ENCODE measurements around the gene GOPC. TPM values are rescaled to one million over a fixed set of nuclear protein-coding genes. Genes with fewer than 3 reads are reported as not detected.

The GOPC gene
- total and polyA plus RNA-seq, 2 of the 8 experiments (the other 6 are each of a cell fraction or from before 2014, with no cell fraction given) = 5.3 to 19.4 TPM

DNA sequence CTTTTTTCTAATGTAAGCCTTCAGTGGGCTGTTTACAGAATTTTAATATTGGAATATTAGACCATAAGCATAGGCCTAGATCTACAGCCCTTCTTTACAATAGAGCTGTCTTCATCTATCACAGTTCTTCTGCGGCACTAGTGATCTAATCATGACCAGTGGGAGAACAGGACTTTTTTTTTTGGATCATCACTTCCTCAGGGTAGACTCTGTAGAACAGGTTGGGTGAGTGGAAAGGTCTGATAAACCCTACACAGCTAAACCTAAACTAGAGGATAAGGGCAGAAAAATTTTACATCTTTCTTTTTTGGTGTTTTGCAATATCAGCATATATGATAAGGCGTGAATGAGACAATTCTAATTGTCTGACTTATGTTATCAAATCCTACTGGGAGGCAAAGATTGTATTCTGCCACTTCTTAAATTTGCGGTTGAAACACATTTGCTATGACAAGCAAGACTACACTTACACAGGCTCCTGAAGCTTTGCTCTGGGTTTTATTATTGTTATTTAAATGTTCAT lies 52.2 kb downstream of the GOPC start:
- Histone ChIP-seq H2BK20ac (ENCODE audit: low read length) (no peak overlapping the region), H3K27ac (ENCODE audit: low read depth, low read length) (no peak overlapping the region), H2AFZ (ENCODE audit: low read length) (no peak overlapping the region), H3K27me3 (replicated peaks in 1 of 4; ENCODE audit: control insufficient read depth in 3 of 4, extremely low read depth in 1 of 4, insufficient read depth in 3 of 4, low read length in 3 of 4) (no peaks in the 10 kb centered on the region; a peak in 1 of 7 replicates), H3K79me1 (ENCODE audit: low read depth, low read length) (no peaks in the 10 kb centered on the region), H2AK5ac (ENCODE audit: low read depth, low read length) (no peak overlapping the region), H2BK12ac (ENCODE audit: low read depth, low read length) (no peak overlapping the region), H3K14ac (ENCODE audit: insufficient read length) (no peak overlapping the region), H4K91ac (replicated peaks; ENCODE audit: insufficient read length, low read length) (no peak overlapping the region), H2BK15ac (ENCODE audit: low read length) (no peak overlapping the region), H4K8ac (ENCODE audit: extremely low read depth, insufficient read depth, low read length) (no peak overlapping the region), H2BK120ac (replicated peaks; ENCODE audit: low read depth, low read length) (no peak overlapping the region), H4K5ac (ENCODE audit: insufficient read length, low read depth, low read length) (no peak overlapping the region), H4K20me1 (replicated peaks in 1 of 2; ENCODE audit: control insufficient read depth in 1 of 2, insufficient read depth in 2 of 2, low read length in 2 of 2) (peaks cover 0 to 2% of the 10 kb centered on the region in 2 experiments), H3K4me3 (ENCODE audit: extremely low read depth in 1 of 4, insufficient read depth in 2 of 4, low read depth in 3 of 4, low read length in 4 of 4) (no peak overlapping the region), H3K56ac (replicated peaks; ENCODE audit: insufficient read length, low read depth, low read length) (no peak overlapping the region), H2BK5ac (ENCODE audit: low read depth, low read length) (no peak overlapping the region), H3K23me2 (ENCODE audit: low read depth, low read length) (no peaks in the 10 kb centered on the region), H3K4me1 (replicated peaks in 1 of 4; ENCODE audit: control insufficient read depth in 3 of 4, insufficient read depth in 4 of 4, low read length in 3 of 4) (peaks cover 0 to 6% (median 3%) of the 10 kb centered on the region in 4 experiments; a peak in 5 of 7 replicates), H3K4ac (replicated peaks; ENCODE audit: insufficient read length, low read depth, low read length) (no peak overlapping the region), H3K79me2 (ENCODE audit: control insufficient read depth in 1 of 2, insufficient read depth in 2 of 2, low read length in 2 of 2) (no peaks in the 10 kb centered on the region), H3K36me3 (ENCODE audit: control insufficient read depth in 2 of 4, insufficient read depth in 4 of 4, low read length in 3 of 4) (no peaks in the 10 kb centered on the region), H3K4me2 (ENCODE audit: insufficient read depth in 1 of 2, low read depth in 2 of 2, low read length in 2 of 2) (no peak overlapping the region), H3K9ac (replicated peaks in 1 of 4; ENCODE audit: extremely low read depth in 1 of 4, low read depth in 3 of 4, low read length in 3 of 4) (no peak overlapping the region), H3K23ac (ENCODE audit: insufficient read length) (no peak overlapping the region), H3K18ac (ENCODE audit: extremely low read depth, low read length) (no peak overlapping the region), H3K9me3 (ENCODE audit: insufficient read depth in 2 of 2, low read depth in 1 of 2, low read length in 1 of 2) (no peaks in the 10 kb centered on the region)
- no peak for TF ChIP-seq TEAD4 (IDR thresholded peaks at IDR 0.05; ENCODE audit: low read depth, low read length)
- TF ChIP-seq EZH2 (IDR thresholded peaks at IDR 0.05; ENCODE audit: low read depth, low read length, severe bottlenecking) = no peak
- no peak for TF ChIP-seq SUZ12 (IDR thresholded peaks at IDR 0.05; ENCODE audit: low read length)
- no peak for TF ChIP-seq BRCA1 (IDR thresholded peaks at IDR 0.05; ENCODE audit: low read depth, low read length)
- no peak for TF ChIP-seq RAD21 (IDR thresholded peaks at IDR 0.05 in 1 of 2, conservative IDR thresholded peaks at IDR 0.05 in 1 of 2; ENCODE audit: low read depth in 2 of 2, low read length in 2 of 2)
- TF ChIP-seq YY1 (IDR thresholded peaks at IDR 0.05; ENCODE audit: low read depth, low read length) = no peak
- TF ChIP-seq NANOG (IDR thresholded peaks at IDR 0.05; ENCODE audit: insufficient read depth, low read depth, low read length, poor library complexity, severe bottlenecking) = no peak
- no peak for TF ChIP-seq BCL11A (IDR thresholded peaks at IDR 0.05; ENCODE audit: low read depth in 2 of 2, low read length in 2 of 2)
- no peak for FAIRE-seq
- ChIA-PET CTCF (ENCODE audit: partially characterized antibody) (interaction anchor here (1.0 to 6.4 kb wide), 4 partner anchors 69 to 206 kb away, joined by 3 to 58 read pairs (median 21); partner anchors contain the start of gene DCBLD1), POLR2A (ENCODE audit: partially characterized antibody) (no interaction called here)
- WGBS, 2 experiments (ENCODE audit: extremely low coverage in 1 of 2, insufficient coverage in 1 of 2, insufficient read length in 1 of 2, insufficient replicate concordance in 2 of 2, low coverage in 1 of 2, low lambda C conversion rate in 2 of 2, missing lambda C conversion rate in 1 of 2) = 96% methylated on average over 3 of the region's 3 CpGs; no CpG with 5 or more reads in 1 of the 2 experiments
- DNase-seq (ENCODE audit: low read depth in 1 of 2, low spot score in 2 of 2) = no peak
